Loucy (cell line): ENCODE results near the gene PBX1.

Source experiments
- H2AFZ ChIP-seq: fragments of 200-600 bp; sonication (generic); 2 replicates; pipeline ENCODE4 v1.6.0; 2016; ENCODE audit warnings: antibody characterized with exemption, mild to moderate bottlenecking, low read length, moderate library complexity
- H3F3A ChIP-seq: fragments of 200-600 bp; 2 replicates; pipeline ENCODE4 v1.6.0; 2016; ENCODE audit warnings: antibody characterized with exemption, low read depth, mild to moderate bottlenecking
- H3K27me3 ChIP-seq: fragments of 200-600 bp; sonication (generic); 2 replicates; pipeline ENCODE4 v1.6.1; 2014; ENCODE audit warnings: low read length, mild to moderate bottlenecking; ENCODE audit not compliant: insufficient read depth, poor library complexity, severe bottlenecking
- H3K36me3 ChIP-seq: fragments of 200-600 bp; sonication (generic); 2 replicates; pipeline ENCODE4 v1.6.1; 2016; ENCODE audit warnings: low read length; ENCODE audit not compliant: insufficient read depth
- H3K4me1 ChIP-seq: fragments of 200-600 bp; sonication (generic); 2 replicates; pipeline ENCODE4 v1.5.1; 2014; ENCODE audit warnings: low read length, mild to moderate bottlenecking; ENCODE audit not compliant: insufficient read depth, poor library complexity, severe bottlenecking
- H3K4me2 ChIP-seq: fragments of 200-600 bp; sonication (generic); 2 replicates; pipeline ENCODE4 v1.6.0; 2014; ENCODE audit warnings: antibody characterized with exemption, low read length, low read depth, mild to moderate bottlenecking; ENCODE audit not compliant: poor library complexity, severe bottlenecking
- H3K4me3 ChIP-seq: fragments of 200-600 bp; sonication (generic); 2 replicates; pipeline ENCODE4 v1.5.1; 2014; ENCODE audit warnings: low read length, mild to moderate bottlenecking, mixed read lengths; ENCODE audit not compliant: poor library complexity, severe bottlenecking
- H3K79me2 ChIP-seq: fragments of 200-600 bp; sonication (generic); 2 replicates; pipeline ENCODE4 v1.6.1; 2014; ENCODE audit warnings: low read length; ENCODE audit not compliant: insufficient read depth
- H3K9ac ChIP-seq: fragments of 200-600 bp; sonication (generic); 2 replicates; pipeline ENCODE4 v1.6.0; 2014; ENCODE audit warnings: mild to moderate bottlenecking, low read depth, low read length, moderate library complexity; ENCODE audit not compliant: poor library complexity, severe bottlenecking
- H3K9me2 ChIP-seq: fragments of 200-600 bp; sonication (generic); replicated peaks from 2 replicates; pipeline ENCODE4 v1.6.1; 2016; ENCODE audit warnings: low read depth, low read length, mixed read lengths
- H3K9me3 ChIP-seq: fragments of 200-600 bp; sonication (generic); 2 replicates; pipeline ENCODE4 v1.6.1; 2014; ENCODE audit warnings: mild to moderate bottlenecking, antibody characterized with exemption, low read length, low read depth; ENCODE audit not compliant: insufficient read depth
- H4K20me1 ChIP-seq: fragments of 200-600 bp; sonication (generic); 2 replicates; pipeline ENCODE4 v1.6.0; 2014; ENCODE audit warnings: antibody characterized with exemption, low read length, mild to moderate bottlenecking; ENCODE audit not compliant: insufficient read depth, poor library complexity, severe bottlenecking
- EZH2phosphoT487 ChIP-seq: fragments of 200-600 bp; IDR thresholded peaks from 2 replicates; pipeline ENCODE4 v1.6.1; 2018; ENCODE audit warnings: antibody characterized with exemption, mild to moderate bottlenecking, moderate library complexity, borderline replicate concordance
- TF ChIP-seq, protein P1 (sequence below): fragments of 200-600 bp; sonication (generic); conservative IDR thresholded peaks from 2 replicates; pipeline ENCODE4 v1.5.1; 2014; ENCODE audit warnings: mild to moderate bottlenecking, antibody characterized with exemption, low read length

The PBX1 gene

DNA sequence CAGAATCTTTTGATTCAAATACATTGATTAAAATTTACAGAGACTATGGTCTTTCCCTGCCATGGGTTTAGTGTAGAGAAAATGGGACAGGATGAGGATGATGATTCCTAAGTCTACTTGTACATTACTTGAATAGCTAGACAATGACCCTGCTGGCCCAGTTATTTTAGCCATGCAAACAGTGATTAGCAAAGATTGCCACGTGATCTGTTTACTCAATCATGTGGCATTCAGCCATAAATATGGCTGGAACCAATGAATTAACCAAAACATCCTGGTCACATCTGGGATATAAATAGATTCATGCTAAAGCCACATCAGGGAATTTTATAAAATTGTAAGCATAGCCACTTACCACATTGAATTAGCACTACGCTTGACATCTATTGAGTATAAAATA, 167.3 kb downstream of the PBX1 start:
- Histone ChIP-seq H3K9ac (no peak overlapping the region), H3K4me1 (peaks cover 5% of the 10 kb centered on the region), H3F3A (no peaks in the 10 kb centered on the region), H3K79me2 (no peaks in the 10 kb centered on the region), H3K36me3 (no peaks in the 10 kb centered on the region), H2AFZ (no peak overlapping the region), H3K27me3 (no peaks in the 10 kb centered on the region), H3K9me3 (no peaks in the 10 kb centered on the region), H3K9me2 (no peaks in the 10 kb centered on the region), H4K20me1 (no peaks in the 10 kb centered on the region), H3K4me2 (no peak overlapping the region), H3K4me3 (no peak overlapping the region)
- TF ChIP-seq, protein P1, sequence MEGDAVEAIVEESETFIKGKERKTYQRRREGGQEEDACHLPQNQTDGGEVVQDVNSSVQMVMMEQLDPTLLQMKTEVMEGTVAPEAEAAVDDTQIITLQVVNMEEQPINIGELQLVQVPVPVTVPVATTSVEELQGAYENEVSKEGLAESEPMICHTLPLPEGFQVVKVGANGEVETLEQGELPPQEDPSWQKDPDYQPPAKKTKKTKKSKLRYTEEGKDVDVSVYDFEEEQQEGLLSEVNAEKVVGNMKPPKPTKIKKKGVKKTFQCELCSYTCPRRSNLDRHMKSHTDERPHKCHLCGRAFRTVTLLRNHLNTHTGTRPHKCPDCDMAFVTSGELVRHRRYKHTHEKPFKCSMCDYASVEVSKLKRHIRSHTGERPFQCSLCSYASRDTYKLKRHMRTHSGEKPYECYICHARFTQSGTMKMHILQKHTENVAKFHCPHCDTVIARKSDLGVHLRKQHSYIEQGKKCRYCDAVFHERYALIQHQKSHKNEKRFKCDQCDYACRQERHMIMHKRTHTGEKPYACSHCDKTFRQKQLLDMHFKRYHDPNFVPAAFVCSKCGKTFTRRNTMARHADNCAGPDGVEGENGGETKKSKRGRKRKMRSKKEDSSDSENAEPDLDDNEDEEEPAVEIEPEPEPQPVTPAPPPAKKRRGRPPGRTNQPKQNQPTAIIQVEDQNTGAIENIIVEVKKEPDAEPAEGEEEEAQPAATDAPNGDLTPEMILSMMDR: no peak

DNA sequence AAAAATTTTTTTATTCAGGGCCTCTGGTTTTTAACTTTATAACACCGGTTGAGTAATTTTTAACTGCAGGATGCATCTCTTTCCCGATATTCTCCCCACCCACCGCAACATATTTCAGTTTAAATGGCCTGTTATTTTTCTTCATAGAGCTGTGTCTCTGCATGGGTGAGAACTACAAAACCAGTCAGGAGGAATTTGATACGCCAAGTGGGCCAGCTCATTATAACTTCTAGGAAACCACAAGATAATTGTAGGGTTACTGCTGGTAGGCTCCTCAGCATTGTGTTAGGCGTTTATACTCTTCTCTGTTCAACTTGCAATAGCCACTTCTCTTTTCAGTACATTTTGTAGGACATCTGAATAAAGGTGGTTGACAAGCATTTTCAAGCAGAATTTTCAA, 169.7 kb downstream of the PBX1 start:
- H3K4me3 ChIP-seq: no peak overlapping the region
- H3K79me2 ChIP-seq: no peaks in the 10 kb centered on the region
- H3K36me3 ChIP-seq: no peaks in the 10 kb centered on the region
- no peaks in the 10 kb centered on the region for H3K9me3 ChIP-seq
- H3K27me3 ChIP-seq: no peaks in the 10 kb centered on the region
- no peak overlapping the region for H3K9ac ChIP-seq
- H4K20me1 ChIP-seq: no peaks in the 10 kb centered on the region
- TF ChIP-seq, protein P1: no peak
- TF ChIP-seq EZH2phosphoT487: no peak
- H3K9me2 ChIP-seq: no peaks in the 10 kb centered on the region
- no peak overlapping the region for H2AFZ ChIP-seq
- no peak overlapping the region for H3K4me2 ChIP-seq
- no peaks in the 10 kb centered on the region for H3K4me1 ChIP-seq
- H3F3A ChIP-seq: no peaks in the 10 kb centered on the region

DNA sequence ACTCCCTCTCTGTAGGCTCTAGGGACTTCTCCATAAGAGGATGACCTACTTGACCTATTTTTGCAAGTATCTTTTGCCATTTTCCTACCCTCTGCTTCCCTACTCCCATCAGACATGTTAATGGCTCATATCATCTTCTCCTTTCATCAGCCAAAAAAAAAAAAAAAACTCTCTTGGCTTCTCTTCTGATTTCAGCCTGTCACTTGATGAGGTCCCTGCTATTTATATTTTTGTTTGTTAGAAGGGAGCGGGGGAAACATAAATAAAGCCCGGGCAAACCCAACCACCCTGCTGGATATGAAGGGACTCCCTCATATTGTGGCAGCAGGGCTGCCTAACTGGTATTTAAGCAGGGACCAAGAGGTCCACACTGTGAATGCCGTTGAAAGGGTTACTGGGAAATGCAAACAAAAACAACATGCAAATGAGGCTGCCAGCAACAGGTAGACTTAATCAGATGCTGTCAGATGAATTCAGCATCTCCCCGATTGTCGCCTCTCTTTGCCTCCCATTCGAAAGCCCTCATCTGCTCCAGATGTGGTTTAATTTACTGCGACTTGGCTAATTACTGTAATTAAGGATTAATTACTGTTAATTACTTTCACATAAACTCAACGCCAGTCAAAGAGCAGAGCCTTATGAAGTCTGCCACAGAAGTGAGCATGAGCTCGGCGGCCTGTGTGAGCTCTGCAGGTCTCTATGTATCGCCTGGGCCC, 172.3 kb downstream of the PBX1 start:
- Histone ChIP-seq H4K20me1 (no peaks in the 10 kb centered on the region), H3K9me2 (no peaks in the 10 kb centered on the region), H3K4me1 (no peaks in the 10 kb centered on the region), H2AFZ (no peak overlapping the region), H3K4me3 (no peak overlapping the region), H3K27me3 (no peaks in the 10 kb centered on the region), H3F3A (no peaks in the 10 kb centered on the region), H3K79me2 (no peaks in the 10 kb centered on the region), H3K9ac (no peak overlapping the region), H3K9me3 (no peaks in the 10 kb centered on the region), H3K36me3 (no peaks in the 10 kb centered on the region), H3K4me2 (no peak overlapping the region)
- no peak for TF ChIP-seq EZH2phosphoT487
- TF ChIP-seq, protein P1: no peak
